Measurements from ENCODE around the gene MINDY4B. TPM values are rescaled to one million over a fixed set of nuclear protein-coding genes. Genes with fewer than 3 reads are reported as not detected.

Gene MINDY4B
- total and polyA plus RNA-seq, 7 experiments from 2014 or later: not detected

DNA sequence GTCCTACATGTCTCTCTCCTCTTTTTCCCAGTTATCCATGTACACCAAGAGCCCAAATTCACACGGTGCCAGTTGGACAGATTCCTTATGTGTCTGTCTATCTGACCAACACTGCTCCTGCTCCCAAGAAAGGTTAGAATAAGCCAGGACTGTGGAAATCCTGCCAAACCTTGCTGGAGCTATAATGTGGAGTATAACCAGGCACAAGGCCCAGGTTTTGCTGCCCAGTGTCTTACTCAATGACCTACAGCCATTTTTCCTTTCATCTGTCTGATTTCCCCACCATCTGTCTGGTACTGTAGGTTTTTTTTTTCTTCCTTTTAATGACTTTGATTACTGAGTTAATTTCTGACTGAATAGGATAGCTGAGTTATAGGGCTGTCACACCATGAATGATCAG, 26.5 kb upstream of the MINDY4B start:
- Mint-ChIP-seq H3K4me3 (no peak overlapping the region), H3K27ac (no peak overlapping the region)
- no peaks in the 10 kb centered on the region for H3K9me3 ChIP-seq (ENCODE audit: control insufficient read depth in 2 of 3, low read length in 3 of 3)

DNA sequence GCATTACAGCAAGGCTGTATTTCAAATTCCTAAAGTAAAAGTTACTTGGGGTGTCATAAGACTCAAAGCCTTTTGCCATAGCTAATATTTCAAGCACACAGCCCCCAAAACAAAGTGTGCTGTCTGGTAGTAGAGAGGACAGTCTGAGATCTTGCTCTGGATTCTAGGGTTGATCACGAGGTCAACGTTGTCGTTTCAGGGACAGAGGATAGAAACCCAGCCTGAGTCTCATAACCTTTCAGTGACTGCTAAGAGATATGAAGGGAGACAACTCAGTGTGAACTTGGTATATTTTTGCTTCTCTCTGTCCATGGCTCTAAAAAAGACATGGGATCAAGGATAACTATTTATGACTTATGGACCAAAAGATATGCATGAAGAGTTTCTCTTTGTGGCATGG, 25.6 kb upstream of the MINDY4B start:
- Histone ChIP-seq H3K27ac (ENCODE audit: low read depth, low read length) (no peak overlapping the region), H3K9me3 (ENCODE audit: control insufficient read depth in 2 of 3, low read length in 3 of 3) (no peaks in the 10 kb centered on the region), H3K4me1 (ENCODE audit: control insufficient read depth in 2 of 2, insufficient read depth in 2 of 2, low read length in 2 of 2) (no peaks in the 10 kb centered on the region), H3K4me3 (ENCODE audit: low read length) (no peak overlapping the region), H3K27me3 (ENCODE audit: control insufficient read depth in 2 of 2, insufficient read depth in 2 of 2, low read length in 2 of 2) (no peaks in the 10 kb centered on the region), H3K36me3 (ENCODE audit: control insufficient read depth in 2 of 3, insufficient read depth in 3 of 3, low read length in 3 of 3) (no peaks in the 10 kb centered on the region)
- Mint-ChIP-seq H3K9me3 (no peaks in the 10 kb centered on the region), H3K4me1 (peaks cover 0 to 4% (median 2%) of the 10 kb centered on the region in 7 donors), H3K36me3 (no peaks in the 10 kb centered on the region), H3K4me3 (no peak overlapping the region), H3K27ac (no peak overlapping the region), H3K27me3 (peaks cover 15 to 42% (median 23%) of the 10 kb centered on the region in 5 donors)
- DNase-seq (no peak), ATAC-seq (no peak)
- ChIA-PET CTCF (interaction anchor here (0.8 kb wide), 1 partner anchor 156 kb away, joined by 3 read pairs; no protein-coding TSS in a partner anchor), POLR2A (no interaction called here)
- intact Hi-C loops (cut with micrococcal nuclease): no loop called here

More for the DNA sequence above, 26.5 kb upstream of the MINDY4B start:
- intact Hi-C loops (cut with micrococcal nuclease): no loop called here
- no peaks in the 10 kb centered on the region for H3K27me3 ChIP-seq (ENCODE audit: control insufficient read depth in 2 of 2, insufficient read depth in 2 of 2, low read length in 2 of 2)
- CTCF ChIA-PET: interaction anchor here (0.7 kb wide), 1 partner anchor 781 kb away, joined by 3 read pairs; no protein-coding TSS in a partner anchor
- H3K27ac ChIP-seq (ENCODE audit: low read depth, low read length): no peak overlapping the region
- peaks cover 0 to 2% (median 0%) of the 10 kb centered on the region in 7 donors for H3K4me1 Mint-ChIP-seq
- H3K4me3 ChIP-seq (ENCODE audit: low read length): no peak overlapping the region
- no peak for DNase-seq
- peaks cover 20 to 40% (median 31%) of the 10 kb centered on the region in 5 donors for H3K27me3 Mint-ChIP-seq
- POLR2A ChIA-PET: no interaction called here
- peaks cover 0 to 4% (median 0%) of the 10 kb centered on the region in 11 donors for H3K9me3 Mint-ChIP-seq
- H3K4me1 ChIP-seq (ENCODE audit: control insufficient read depth in 2 of 2, insufficient read depth in 2 of 2, low read length in 2 of 2): no peaks in the 10 kb centered on the region
- no peak for ATAC-seq
- H3K36me3 ChIP-seq (ENCODE audit: control insufficient read depth in 2 of 3, insufficient read depth in 3 of 3, low read length in 3 of 3): no peaks in the 10 kb centered on the region
- H3K36me3 Mint-ChIP-seq: no peaks in the 10 kb centered on the region

- no peak for ATAC-seq
- ChIA-PET CTCF (no interaction called here), POLR2A (no interaction called here)
- DNase-seq: no peak
- H3K27me3 ChIP-seq (ENCODE audit: control insufficient read depth in 2 of 2, insufficient read depth in 2 of 2, low read length in 2 of 2): no peaks in the 10 kb centered on the region
- H3K9me3 Mint-ChIP-seq: no peaks in the 10 kb centered on the region
- H3K27me3 Mint-ChIP-seq: peaks cover 18 to 44% (median 30%) of the 10 kb centered on the region in 5 donors
- no peak overlapping the region for H3K4me3 Mint-ChIP-seq
- no peaks in the 10 kb centered on the region for H3K4me1 ChIP-seq (ENCODE audit: control insufficient read depth in 2 of 2, insufficient read depth in 2 of 2, low read length in 2 of 2)
- no peaks in the 10 kb centered on the region for H3K36me3 Mint-ChIP-seq
- no peaks in the 10 kb centered on the region for H3K36me3 ChIP-seq (ENCODE audit: control insufficient read depth in 2 of 3, insufficient read depth in 3 of 3, low read length in 3 of 3)
- no peak overlapping the region for H3K27ac Mint-ChIP-seq
- H3K4me3 ChIP-seq (ENCODE audit: low read length): no peak overlapping the region
- H3K27ac ChIP-seq (ENCODE audit: low read depth, low read length): no peak overlapping the region
- intact Hi-C loops (cut with micrococcal nuclease): loop anchor here in 1 of 2 donors (5.0 kb wide), 1 partner anchor 159 kb away; the partner anchor contains the start of gene MED12L
- no peaks in the 10 kb centered on the region for H3K9me3 ChIP-seq (ENCODE audit: control insufficient read depth in 2 of 3, low read length in 3 of 3)
- H3K4me1 Mint-ChIP-seq: peaks cover 0 to 9% (median 7%) of the 10 kb centered on the region in 7 donors
Measured at GRCh38 chr3:150928234-150928633, 23.0 kb upstream of the MINDY4B start.

- Mint-ChIP-seq H3K36me3 (no peaks in the 10 kb centered on the region), H3K4me1 (peaks cover 0 to 9% (median 7%) of the 10 kb centered on the region in 7 donors), H3K9me3 (peaks cover 0 to 2% (median 0%) of the 10 kb centered on the region in 11 donors), H3K27ac (no peak overlapping the region), H3K4me3 (peak overlapping the region in 3 of 10 donors; percentile 55 to 77 (median 69)), H3K27me3 (peaks cover 14 to 35% (median 20%) of the 10 kb centered on the region in 5 donors)
- no peaks in the 10 kb centered on the region for H3K4me1 ChIP-seq (ENCODE audit: control insufficient read depth in 2 of 2, insufficient read depth in 2 of 2, low read length in 2 of 2)
- no peak overlapping the region for H3K4me3 ChIP-seq (ENCODE audit: low read length)
- H3K36me3 ChIP-seq (ENCODE audit: control insufficient read depth in 2 of 3, insufficient read depth in 3 of 3, low read length in 3 of 3): no peaks in the 10 kb centered on the region
- DNase-seq: no peak
- no peaks in the 10 kb centered on the region for H3K27me3 ChIP-seq (ENCODE audit: control insufficient read depth in 2 of 2, insufficient read depth in 2 of 2, low read length in 2 of 2)
- ChIA-PET POLR2A (no interaction called here), CTCF (interaction anchor here (1.1 to 1.6 kb wide), 2 partner anchors 219 to 354 kb away, joined by 3 to 11 read pairs; no protein-coding TSS in a partner anchor)
- H3K27ac ChIP-seq (ENCODE audit: low read depth, low read length): no peak overlapping the region
- no peaks in the 10 kb centered on the region for H3K9me3 ChIP-seq (ENCODE audit: control insufficient read depth in 2 of 3, low read length in 3 of 3)
- ATAC-seq: no peak
- intact Hi-C loops (cut with micrococcal nuclease): loop anchor here in 1 of 2 donors (1.0 to 5.0 kb wide), 2 partner anchors 161 to 220 kb away; partner anchors contain the start of gene MED12L
Measured at GRCh38 chr3:150926328-150926727, 21.1 kb upstream of the MINDY4B start.

DNA sequence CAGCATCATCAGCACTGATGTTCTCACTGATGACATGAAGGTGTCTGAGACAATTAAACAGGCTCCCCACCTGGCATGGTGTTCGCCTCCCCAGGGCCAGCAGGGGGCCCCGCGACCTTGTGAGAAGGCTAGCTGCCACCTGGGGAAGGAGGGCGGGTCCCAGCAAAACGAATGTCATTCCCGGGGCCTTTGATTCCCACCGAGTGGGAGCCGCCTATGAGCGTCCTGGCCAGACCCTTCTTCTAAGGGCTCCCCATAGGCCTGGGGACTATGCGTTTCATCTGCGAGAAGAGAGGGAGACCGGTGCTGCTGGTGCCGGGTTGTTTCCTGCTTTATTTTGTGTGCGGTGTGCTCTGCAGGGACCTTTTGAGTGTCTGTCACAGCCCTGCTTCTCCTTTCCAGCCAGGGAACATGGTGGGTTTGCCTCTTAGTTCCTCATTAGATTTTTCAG, 20.5 kb upstream of the MINDY4B start:
- no peaks in the 10 kb centered on the region for H3K36me3 Mint-ChIP-seq
- intact Hi-C loops (cut with micrococcal nuclease): loop anchor here (1.0 to 5.0 kb wide), 4 partner anchors 161 to 358 kb away; partner anchors contain the start of gene MED12L (in 1 of the 2)
- peak overlapping the region in 1 of 9 donors; percentile 41 for H3K27ac Mint-ChIP-seq
- peak overlapping the region in 9 of 10 donors; percentile 29 to 77 (median 57) for H3K4me3 Mint-ChIP-seq
- DNase-seq (peak; percentile 11 to 52 (median 29)), ATAC-seq (peak; percentile 72)
- peaks cover 0 to 2% (median 0%) of the 10 kb centered on the region in 11 donors for H3K9me3 Mint-ChIP-seq
- H3K4me1 ChIP-seq (ENCODE audit: control insufficient read depth in 2 of 2, insufficient read depth in 2 of 2, low read length in 2 of 2): no peaks in the 10 kb centered on the region
- H3K9me3 ChIP-seq (ENCODE audit: control insufficient read depth in 2 of 3, low read length in 3 of 3): no peaks in the 10 kb centered on the region
- peaks cover 0 to 9% (median 7%) of the 10 kb centered on the region in 7 donors for H3K4me1 Mint-ChIP-seq
- H3K27me3 ChIP-seq (ENCODE audit: control insufficient read depth in 2 of 2, insufficient read depth in 2 of 2, low read length in 2 of 2): no peaks in the 10 kb centered on the region
- POLR2A ChIA-PET: interaction anchor here (0.6 kb wide), 1 partner anchor 178 kb away, joined by 5 read pairs; no protein-coding TSS in a partner anchor
- CTCF ChIA-PET: interaction anchor here (1.1 to 1.6 kb wide), 2 partner anchors 220 to 354 kb away, joined by 3 to 11 read pairs; no protein-coding TSS in a partner anchor
- H3K27ac ChIP-seq (ENCODE audit: low read depth, low read length): no peak overlapping the region
- H3K36me3 ChIP-seq (ENCODE audit: control insufficient read depth in 2 of 3, insufficient read depth in 3 of 3, low read length in 3 of 3): no peaks in the 10 kb centered on the region
- H3K27me3 Mint-ChIP-seq: peaks cover 14 to 33% (median 17%) of the 10 kb centered on the region in 5 donors
- no peak overlapping the region for H3K4me3 ChIP-seq (ENCODE audit: low read length)

DNA sequence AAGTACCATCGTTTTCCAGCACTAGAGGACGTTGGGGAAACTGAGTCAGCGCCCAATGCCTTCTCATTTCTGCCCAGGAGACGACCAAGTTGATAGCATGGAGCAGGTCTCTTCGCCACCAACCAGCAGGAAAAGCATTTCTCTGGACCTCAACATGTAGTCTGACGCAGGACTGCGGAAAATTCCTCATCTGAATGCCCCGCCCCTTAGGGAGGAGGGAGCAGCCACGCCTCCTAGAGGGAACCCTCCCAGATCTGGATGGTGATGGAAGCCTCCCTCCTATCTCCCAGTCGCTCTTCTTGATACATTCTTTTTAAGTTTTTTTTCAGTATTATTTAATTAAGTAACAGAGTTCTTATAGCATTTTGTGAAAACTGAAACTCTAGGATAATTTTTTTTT, 17.4 kb upstream of the MINDY4B start:
- CTCF ChIA-PET: no interaction called here
- no peak overlapping the region for H3K4me3 ChIP-seq (ENCODE audit: low read length)
- intact Hi-C loops (cut with micrococcal nuclease): no loop called here
- ATAC-seq: no peak
- H3K4me1 Mint-ChIP-seq: peaks cover 0 to 11% (median 7%) of the 10 kb centered on the region in 7 donors
- H3K36me3 Mint-ChIP-seq: no peaks in the 10 kb centered on the region
- H3K27ac ChIP-seq (ENCODE audit: low read depth, low read length): no peak overlapping the region
- no peaks in the 10 kb centered on the region for H3K36me3 ChIP-seq (ENCODE audit: control insufficient read depth in 2 of 3, insufficient read depth in 3 of 3, low read length in 3 of 3)
- H3K27me3 ChIP-seq (ENCODE audit: control insufficient read depth in 2 of 2, insufficient read depth in 2 of 2, low read length in 2 of 2): no peaks in the 10 kb centered on the region
- POLR2A ChIA-PET: no interaction called here
- no peak overlapping the region for H3K4me3 Mint-ChIP-seq
- H3K9me3 Mint-ChIP-seq: peaks cover 0 to 2% (median 0%) of the 10 kb centered on the region in 11 donors
- no peaks in the 10 kb centered on the region for H3K9me3 ChIP-seq (ENCODE audit: control insufficient read depth in 2 of 3, low read length in 3 of 3)
- H3K27ac Mint-ChIP-seq: peak overlapping the region in 1 of 9 donors; percentile 21
- no peak for DNase-seq
- H3K27me3 Mint-ChIP-seq: peaks cover 13 to 37% (median 24%) of the 10 kb centered on the region in 5 donors
- H3K4me1 ChIP-seq (ENCODE audit: control insufficient read depth in 2 of 2, insufficient read depth in 2 of 2, low read length in 2 of 2): no peaks in the 10 kb centered on the region

Measured in naive thymus-derived CD4-positive, alpha-beta T cell (primary cell).